Keratinocyte (primary cell): ENCODE measurements around the gene ZSWIM2. TPM values are rescaled to one million over a fixed set of nuclear protein-coding genes. Genes with fewer than 3 reads are reported as not detected.

ENCODE experiments used
- DNase-seq: peaks from one replicate; pipeline ENCODE4 v3.0.0-alpha.2; 2011; ENCODE audit warnings: low read depth, missing footprints, low spot score
- FAIRE-seq: peaks from 2 replicates; lab custom pipeline; 2011; peaks lifted over from hg19 to GRCh38; lab: Jason Lieb, UNC
- H2AFZ ChIP-seq: 2 replicates; pipeline ENCODE4 v1.6.0; 2012; ENCODE audit warnings: low read length, control low read depth, inconsistent platforms; ENCODE audit not compliant: control insufficient read depth
- H3K27ac ChIP-seq: 2 replicates; pipeline ENCODE4 v1.5.1; 2011; ENCODE audit warnings: low read length; ENCODE audit not compliant: control insufficient read depth, insufficient read depth
- H3K27me3 ChIP-seq: 3 replicates; pipeline ENCODE4 v1.6.0; 2011; ENCODE audit warnings: low read length; ENCODE audit not compliant: control insufficient read depth, insufficient read depth; ENCODE audit errors: extremely low read depth
- H3K36me3 ChIP-seq, 2 experiments: 2 replicates in 1 of 2; 3 replicates in 1 of 2; pipeline ENCODE4 v1.5.1; 2011; ENCODE audit warnings: low read length in 2 of 2, mild to moderate bottlenecking in 1 of 2; ENCODE audit not compliant: control insufficient read depth in 2 of 2, insufficient read depth in 2 of 2; ENCODE audit errors: extremely low read depth in 1 of 2
- H3K4me1 ChIP-seq: 3 replicates; pipeline ENCODE4 v1.5.1; 2011; ENCODE audit warnings: low read length; ENCODE audit not compliant: control insufficient read depth, insufficient read depth; ENCODE audit errors: extremely low read depth
- H3K4me2 ChIP-seq: 3 replicates; pipeline ENCODE4 v1.6.0; 2011; ENCODE audit warnings: low read depth, low read length; ENCODE audit not compliant: control insufficient read depth, insufficient read depth; ENCODE audit errors: extremely low read depth
- H3K4me3 ChIP-seq, 3 experiments: fragments of 200-600 bp in 1 of 3; sonication (generic) in 1 of 3; 2 replicates in 2 of 3; 3 replicates in 1 of 3; pipeline ENCODE4 v1.5.1; 2011 to 2016; ENCODE audit warnings: low read length in 3 of 3, mild to moderate bottlenecking in 3 of 3, control low read depth in 2 of 3, inconsistent platforms in 1 of 3, low read depth in 1 of 3, mixed read lengths in 1 of 3, mixed run types in 1 of 3, moderate library complexity in 1 of 3; ENCODE audit not compliant: control insufficient read depth in 2 of 3, insufficient read depth in 2 of 3; ENCODE audit errors: extremely low read depth in 1 of 3
- H3K79me2 ChIP-seq: 2 replicates; pipeline ENCODE4 v1.6.0; 2012; ENCODE audit warnings: low read length; ENCODE audit not compliant: control insufficient read depth, insufficient read depth
- H3K9ac ChIP-seq: 3 replicates; pipeline ENCODE4 v1.6.0; 2011; ENCODE audit warnings: low read length; ENCODE audit not compliant: control insufficient read depth, insufficient read depth; ENCODE audit errors: extremely low read depth
- H3K9me1 ChIP-seq: 3 replicates; pipeline ENCODE4 v1.6.0; 2011; ENCODE audit warnings: low read length; ENCODE audit not compliant: control insufficient read depth, insufficient read depth; ENCODE audit errors: extremely low read depth
- H3K9me3 ChIP-seq: 2 replicates; pipeline ENCODE4 v1.5.1; 2012; ENCODE audit warnings: low read depth, low read length; ENCODE audit not compliant: control insufficient read depth
- H4K20me1 ChIP-seq: 3 replicates; pipeline ENCODE4 v1.6.0; 2011; ENCODE audit warnings: low read length; ENCODE audit not compliant: control insufficient read depth, insufficient read depth; ENCODE audit errors: extremely low read depth
- EZH2 ChIP-seq: IDR thresholded peaks from one replicate; pipeline ENCODE4 v1.6.1; 2012; ENCODE audit warnings: inconsistent platforms, mild to moderate bottlenecking, low read length, moderate library complexity
- dilution Hi-C: fragments of 300-500 bp; cut with MboI; formaldehyde crosslinking; loops from one replicate; pipeline ENCODE4 v1.7.0; 2020; ENCODE audit warnings: low sequenced_read_pairs; ENCODE audit not compliant: extremely low pct_ligation_motif_present
- polyA plus RNA-seq, 5 experiments: library from polyadenylated mRNA; depleted of rRNA in 3 of 5; stranded (reverse) in 3 of 5; stranded (forward) in 1 of 5; unstranded in 1 of 5; fragments of >200 nt; gene quantifications; 1 replicate in 1 of 5; 2 replicates in 3 of 5; 3 replicates in 1 of 5; pipeline versions ENCODE4 v1.2.1 to v1.2.3, GENCODE V29; 2011 to 2012; ENCODE audit warnings: missing spikeins in 2 of 5, low read depth in 1 of 5, low replicate concordance in 1 of 5
- TF ChIP-seq, protein P1 (sequence below), 3 experiments: IDR thresholded peaks in 1 of 3; conservative IDR thresholded peaks in 1 of 3; optimal IDR thresholded peaks in 1 of 3; 2 replicates in 2 of 3; 3 replicates in 1 of 3; pipeline versions ENCODE3 to v1.5.1; 2011; ENCODE audit warnings: low read length in 3 of 3, mild to moderate bottlenecking in 3 of 3, moderate library complexity in 2 of 3, control low read depth in 1 of 3, inconsistent platforms in 1 of 3; ENCODE audit not compliant: insufficient read depth in 2 of 3; ENCODE audit errors: extremely low read depth in 1 of 3

Gene ZSWIM2
- polyA plus RNA-seq, 1 donor (not counting 4 experiments of a cell fraction or from before 2014, with no cell fraction given), result not detected

DNA sequence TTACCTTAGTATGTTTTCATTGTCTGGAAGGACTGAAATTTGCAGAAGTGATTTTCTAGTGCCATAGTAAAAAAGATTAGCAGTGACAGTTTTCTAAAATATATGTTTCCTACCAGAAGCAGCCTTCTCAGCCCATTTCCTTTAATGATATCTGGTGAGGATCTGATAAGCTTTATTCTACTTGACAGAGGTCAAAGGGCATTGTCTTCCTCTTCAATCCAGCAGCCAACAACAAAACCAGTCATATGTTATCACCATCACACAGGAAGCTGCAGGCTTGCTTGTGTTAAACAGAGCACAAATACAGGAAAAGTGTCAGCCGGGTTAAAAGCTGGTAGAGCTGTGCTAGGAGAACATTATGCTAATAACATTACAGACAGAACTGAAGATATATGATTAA lies 35.6 kb upstream of the ZSWIM2 start:
- no peak for FAIRE-seq
- Histone ChIP-seq H3K27ac (no peak overlapping the region), H3K79me2 (no peaks in the 10 kb centered on the region), H3K27me3 (no peaks in the 10 kb centered on the region), H4K20me1 (no peaks in the 10 kb centered on the region), H3K9me1 (no peaks in the 10 kb centered on the region), H3K36me3 (no peaks in the 10 kb centered on the region), H3K9me3 (no peaks in the 10 kb centered on the region), H3K4me3 (no peak overlapping the region), H3K4me1 (no peaks in the 10 kb centered on the region), H3K4me2 (no peak overlapping the region), H3K9ac (no peak overlapping the region), H2AFZ (no peak overlapping the region)
- DNase-seq, result no peak
- dilution Hi-C loops, result no loop called here
- TF ChIP-seq, protein P1, sequence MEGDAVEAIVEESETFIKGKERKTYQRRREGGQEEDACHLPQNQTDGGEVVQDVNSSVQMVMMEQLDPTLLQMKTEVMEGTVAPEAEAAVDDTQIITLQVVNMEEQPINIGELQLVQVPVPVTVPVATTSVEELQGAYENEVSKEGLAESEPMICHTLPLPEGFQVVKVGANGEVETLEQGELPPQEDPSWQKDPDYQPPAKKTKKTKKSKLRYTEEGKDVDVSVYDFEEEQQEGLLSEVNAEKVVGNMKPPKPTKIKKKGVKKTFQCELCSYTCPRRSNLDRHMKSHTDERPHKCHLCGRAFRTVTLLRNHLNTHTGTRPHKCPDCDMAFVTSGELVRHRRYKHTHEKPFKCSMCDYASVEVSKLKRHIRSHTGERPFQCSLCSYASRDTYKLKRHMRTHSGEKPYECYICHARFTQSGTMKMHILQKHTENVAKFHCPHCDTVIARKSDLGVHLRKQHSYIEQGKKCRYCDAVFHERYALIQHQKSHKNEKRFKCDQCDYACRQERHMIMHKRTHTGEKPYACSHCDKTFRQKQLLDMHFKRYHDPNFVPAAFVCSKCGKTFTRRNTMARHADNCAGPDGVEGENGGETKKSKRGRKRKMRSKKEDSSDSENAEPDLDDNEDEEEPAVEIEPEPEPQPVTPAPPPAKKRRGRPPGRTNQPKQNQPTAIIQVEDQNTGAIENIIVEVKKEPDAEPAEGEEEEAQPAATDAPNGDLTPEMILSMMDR (optimal IDR thresholded peaks at IDR 0.05 in 1 of 3, IDR thresholded peaks at IDR 0.05 in 1 of 3, conservative IDR thresholded peaks at IDR 0.05 in 1 of 3; ENCODE audit: extremely low read depth in 1 of 3, insufficient read depth in 2 of 3, low read length in 3 of 3), result no peak
- TF ChIP-seq EZH2, result no peak

DNA sequence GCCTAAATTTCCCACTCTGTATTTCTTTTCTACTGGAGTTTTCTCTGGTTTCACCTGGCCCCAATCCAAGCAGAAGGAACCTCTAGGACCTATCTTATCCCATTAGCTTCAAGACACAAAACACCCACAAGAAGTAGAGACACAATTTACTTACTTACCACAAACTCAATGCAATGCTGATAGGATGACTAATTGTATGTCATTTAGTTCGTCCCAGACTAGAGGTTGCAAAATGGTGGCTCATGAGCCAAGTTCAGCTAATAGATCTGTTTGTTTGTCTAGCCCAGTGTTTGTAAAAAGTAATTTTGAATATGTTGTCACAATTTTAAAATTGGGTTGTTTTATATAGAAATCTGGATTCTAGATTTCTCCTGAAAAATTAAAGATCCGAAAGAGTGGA lies 34.7 kb upstream of the ZSWIM2 start:
- Histone ChIP-seq H4K20me1 (no peaks in the 10 kb centered on the region), H3K27ac (no peak overlapping the region), H3K27me3 (no peaks in the 10 kb centered on the region), H3K9ac (no peak overlapping the region), H3K79me2 (no peaks in the 10 kb centered on the region), H3K4me2 (no peak overlapping the region), H2AFZ (no peak overlapping the region), H3K9me3 (no peaks in the 10 kb centered on the region), H3K4me3 (no peak overlapping the region), H3K36me3 (no peaks in the 10 kb centered on the region), H3K9me1 (no peaks in the 10 kb centered on the region), H3K4me1 (no peaks in the 10 kb centered on the region)
- no peak for TF ChIP-seq EZH2
- dilution Hi-C loops, result no loop called here
- DNase-seq, result no peak
- no peak for FAIRE-seq

DNA sequence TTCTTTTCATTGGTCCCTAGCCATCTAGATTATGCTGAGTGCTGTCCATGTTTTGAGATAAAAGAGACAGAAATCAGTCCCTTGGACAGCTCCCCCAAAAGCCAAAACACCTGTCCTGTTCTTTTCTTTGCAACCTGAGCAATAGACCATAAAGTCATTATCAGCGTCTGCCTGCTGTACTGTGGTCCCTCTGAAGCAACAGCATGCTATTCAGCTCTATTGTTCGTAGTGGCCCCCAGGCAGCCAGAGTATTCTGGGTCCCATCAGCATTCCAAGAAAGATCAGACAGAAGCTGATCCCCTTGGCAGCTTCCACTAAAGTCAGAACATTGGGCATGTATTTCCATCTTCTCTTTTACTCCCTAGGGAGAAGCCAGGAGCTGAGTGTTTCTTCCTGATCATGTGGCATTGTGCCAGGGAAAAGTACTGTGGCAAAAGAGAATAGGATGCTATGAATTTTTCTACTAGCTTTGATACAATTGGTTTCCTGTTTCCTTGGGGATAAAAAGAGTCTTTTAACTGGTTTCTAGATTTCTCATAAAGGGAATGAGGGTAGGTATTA lies 33.6 kb upstream of the ZSWIM2 start:
- no peak overlapping the region for H3K4me2 ChIP-seq
- dilution Hi-C loops, result no loop called here
- H3K36me3 ChIP-seq, result no peaks in the 10 kb centered on the region
- no peaks in the 10 kb centered on the region for H3K9me1 ChIP-seq
- no peak for TF ChIP-seq EZH2
- TF ChIP-seq, protein P1 (optimal IDR thresholded peaks at IDR 0.05 in 1 of 3, IDR thresholded peaks at IDR 0.05 in 1 of 3, conservative IDR thresholded peaks at IDR 0.05 in 1 of 3; ENCODE audit: extremely low read depth in 1 of 3, insufficient read depth in 2 of 3, low read length in 3 of 3), result no peak
- no peak for FAIRE-seq
- no peaks in the 10 kb centered on the region for H3K27me3 ChIP-seq
- H4K20me1 ChIP-seq, result no peaks in the 10 kb centered on the region
- no peaks in the 10 kb centered on the region for H3K79me2 ChIP-seq
- H3K27ac ChIP-seq, result no peak overlapping the region
- no peak overlapping the region for H3K4me3 ChIP-seq
- H3K9me3 ChIP-seq, result no peaks in the 10 kb centered on the region
- DNase-seq, result no peak
- H2AFZ ChIP-seq, result no peak overlapping the region
- H3K9ac ChIP-seq, result no peak overlapping the region
- H3K4me1 ChIP-seq, result no peaks in the 10 kb centered on the region
